ENCODE measurements around the gene IMPG2.

The IMPG2 gene

DNA sequence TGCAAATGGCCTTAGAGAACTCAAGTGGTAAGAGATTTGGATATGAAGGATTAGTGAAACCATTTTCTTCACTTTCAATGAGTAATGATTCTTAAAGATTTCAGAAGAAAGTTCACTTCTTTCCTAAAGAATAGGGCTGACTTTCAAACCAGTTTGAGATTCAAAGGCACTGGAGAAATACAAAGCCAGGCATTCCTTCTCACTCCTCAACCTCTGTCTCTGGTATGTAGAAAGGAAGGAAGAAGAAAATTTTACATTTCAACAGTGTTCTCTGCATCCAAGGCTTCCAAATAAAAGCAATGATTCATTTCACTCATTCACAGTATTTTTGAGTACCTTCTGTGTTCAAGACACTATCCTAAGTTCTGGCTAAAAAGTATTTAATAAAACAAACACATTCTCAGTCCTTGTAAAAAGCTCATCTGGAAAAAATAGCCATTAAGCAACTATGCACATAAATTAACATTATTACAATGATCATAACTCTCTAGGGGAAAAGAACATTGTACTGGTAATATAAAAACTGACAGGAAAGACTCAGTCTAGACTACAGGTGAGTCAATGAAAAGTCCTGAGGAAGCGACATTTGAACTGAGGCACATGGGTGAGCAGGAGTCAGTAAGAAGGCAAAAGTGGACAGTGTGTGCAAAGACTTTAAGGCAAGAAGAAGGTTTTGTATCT lies 79.5 kb downstream of the IMPG2 start:
- TF ChIP-seq, protein P1, sequence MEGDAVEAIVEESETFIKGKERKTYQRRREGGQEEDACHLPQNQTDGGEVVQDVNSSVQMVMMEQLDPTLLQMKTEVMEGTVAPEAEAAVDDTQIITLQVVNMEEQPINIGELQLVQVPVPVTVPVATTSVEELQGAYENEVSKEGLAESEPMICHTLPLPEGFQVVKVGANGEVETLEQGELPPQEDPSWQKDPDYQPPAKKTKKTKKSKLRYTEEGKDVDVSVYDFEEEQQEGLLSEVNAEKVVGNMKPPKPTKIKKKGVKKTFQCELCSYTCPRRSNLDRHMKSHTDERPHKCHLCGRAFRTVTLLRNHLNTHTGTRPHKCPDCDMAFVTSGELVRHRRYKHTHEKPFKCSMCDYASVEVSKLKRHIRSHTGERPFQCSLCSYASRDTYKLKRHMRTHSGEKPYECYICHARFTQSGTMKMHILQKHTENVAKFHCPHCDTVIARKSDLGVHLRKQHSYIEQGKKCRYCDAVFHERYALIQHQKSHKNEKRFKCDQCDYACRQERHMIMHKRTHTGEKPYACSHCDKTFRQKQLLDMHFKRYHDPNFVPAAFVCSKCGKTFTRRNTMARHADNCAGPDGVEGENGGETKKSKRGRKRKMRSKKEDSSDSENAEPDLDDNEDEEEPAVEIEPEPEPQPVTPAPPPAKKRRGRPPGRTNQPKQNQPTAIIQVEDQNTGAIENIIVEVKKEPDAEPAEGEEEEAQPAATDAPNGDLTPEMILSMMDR (IDR thresholded peaks at IDR 0.05; ENCODE audit: extremely low read depth, missing control alignments): no peak
- no peak for DNase-seq (ENCODE audit: low spot score)

DNA sequence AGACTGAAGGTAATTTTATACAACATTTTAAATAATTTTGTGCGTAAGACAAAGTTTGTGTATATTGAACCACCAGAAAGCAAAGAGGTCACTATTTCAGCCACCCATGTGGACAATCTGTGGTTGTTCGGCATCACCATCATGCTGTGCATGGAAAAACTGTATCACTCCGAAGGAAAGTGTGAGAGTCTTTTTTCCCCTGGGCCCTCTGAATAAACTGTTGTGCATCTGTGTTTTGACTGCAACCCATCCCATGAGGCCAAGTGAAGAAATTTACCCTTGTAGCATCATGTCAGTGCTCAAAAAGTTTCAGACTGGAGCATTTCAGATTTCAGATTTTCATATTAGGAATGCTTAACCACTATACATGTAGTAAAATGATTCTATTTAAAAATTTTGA lies 85.3 kb downstream of the IMPG2 start:
- no peak for DNase-seq (ENCODE audit: low spot score)
- TF ChIP-seq, protein P1 (IDR thresholded peaks at IDR 0.05; ENCODE audit: extremely low read depth, missing control alignments): no peak

DNA sequence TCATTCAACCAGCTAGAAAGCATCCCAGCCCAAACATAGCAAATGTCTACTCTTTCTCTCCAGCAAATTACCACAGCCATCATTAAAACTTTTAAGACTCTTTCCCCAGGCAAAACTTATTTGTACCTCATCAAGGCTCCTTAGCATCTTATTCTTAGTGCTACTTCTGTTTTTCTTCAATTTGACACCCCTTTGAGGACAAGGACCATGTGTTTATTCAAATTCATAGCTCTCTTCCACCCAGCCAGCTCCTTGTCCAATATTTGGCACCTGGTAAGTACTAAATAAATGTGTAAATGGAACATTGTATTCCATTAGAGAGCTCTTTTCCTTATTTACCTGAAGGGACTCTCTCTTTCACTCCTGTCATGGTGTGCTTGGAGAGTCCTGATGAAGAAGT lies 89.8 kb downstream of the IMPG2 start:
- DNase-seq (ENCODE audit: low spot score): no peak
- TF ChIP-seq, protein P1 (IDR thresholded peaks at IDR 0.05; ENCODE audit: extremely low read depth, missing control alignments): no peak

DNA sequence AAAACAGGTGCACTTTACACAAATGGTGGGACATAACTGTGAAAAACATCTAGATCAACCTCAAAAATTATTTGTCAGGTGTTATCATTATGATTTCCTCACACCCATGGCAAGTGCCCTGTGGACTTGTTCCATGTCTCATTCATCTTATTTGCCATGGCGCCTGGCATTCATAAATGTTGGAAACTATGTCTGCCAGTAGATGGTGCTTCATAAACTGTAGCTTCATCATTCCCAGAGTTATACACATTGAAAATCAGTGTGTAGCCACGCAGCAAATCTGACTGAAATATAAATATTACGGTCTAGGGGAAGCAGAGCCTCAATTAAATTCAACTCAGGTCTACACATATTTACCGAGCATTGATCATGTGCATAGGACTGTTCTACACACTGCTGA lies 90.7 kb downstream of the IMPG2 start:
- TF ChIP-seq, protein P1 (IDR thresholded peaks at IDR 0.05; ENCODE audit: extremely low read depth, missing control alignments): no peak
- no peak for DNase-seq (ENCODE audit: low spot score)

DNA sequence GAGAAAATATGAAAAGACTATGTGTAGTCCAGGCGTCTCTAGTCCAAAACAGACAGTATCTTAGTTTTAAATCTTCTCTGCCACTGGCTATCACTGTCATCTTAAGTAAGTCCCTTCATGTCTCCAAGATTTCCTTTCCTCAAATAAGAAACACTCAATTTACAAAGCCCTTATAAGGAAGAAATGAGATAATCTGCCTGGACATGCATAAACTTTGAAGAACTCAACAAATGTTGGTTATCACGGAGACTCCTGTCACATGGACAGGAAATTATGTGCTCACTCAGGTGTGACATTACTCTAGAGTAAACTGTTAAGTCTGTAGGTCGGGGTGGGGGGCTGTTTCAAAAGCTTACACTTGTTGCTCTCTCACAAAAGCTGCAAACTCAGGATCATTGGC lies 91.9 kb downstream of the IMPG2 start:
- TF ChIP-seq, protein P1 (IDR thresholded peaks at IDR 0.05; ENCODE audit: extremely low read depth, missing control alignments): no peak

DNA sequence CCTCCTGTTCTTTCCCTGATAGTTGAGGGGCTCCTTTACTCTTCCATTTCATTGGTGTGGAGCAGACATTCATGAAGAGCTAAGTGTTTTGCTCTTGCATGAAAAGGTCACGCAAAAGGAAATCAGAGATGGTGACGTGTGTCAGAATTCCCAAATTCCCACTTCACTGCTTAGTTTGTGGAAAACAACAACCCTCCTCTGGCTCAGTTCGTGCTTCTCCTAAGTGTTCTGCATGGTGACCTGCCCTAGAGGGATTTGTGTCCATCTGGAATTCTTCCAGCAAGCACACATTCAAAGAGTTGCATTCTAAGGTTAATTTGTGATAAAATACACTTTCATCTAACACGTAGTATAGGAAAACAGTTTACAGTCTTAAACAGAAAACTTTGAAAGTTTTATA lies 95.6 kb downstream of the IMPG2 start:
- TF ChIP-seq, protein P1 (IDR thresholded peaks at IDR 0.05; ENCODE audit: extremely low read depth, missing control alignments): no peak
- no peak for DNase-seq (ENCODE audit: low spot score)

More for the DNA sequence above, 91.9 kb downstream of the IMPG2 start:
- DNase-seq (ENCODE audit: low spot score): no peak

DNA sequence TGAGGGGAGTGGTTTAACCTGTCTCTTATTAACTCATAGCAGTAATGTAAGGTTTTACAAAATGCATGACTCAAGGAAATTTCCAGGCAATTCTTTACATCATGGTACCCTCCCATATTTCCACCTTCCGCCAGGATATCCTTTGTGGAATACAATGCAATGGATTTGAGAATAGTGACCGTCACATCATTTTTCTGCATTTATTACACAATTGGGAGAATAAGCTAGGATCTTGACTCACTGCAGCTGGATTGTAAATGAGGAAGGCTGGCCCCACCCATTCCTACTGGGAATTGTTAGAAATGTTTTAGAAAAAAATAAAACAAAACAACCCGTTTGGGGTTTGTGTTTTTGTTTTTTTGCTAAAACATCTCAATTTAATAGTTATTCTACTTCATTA lies 97.4 kb downstream of the IMPG2 start:
- TF ChIP-seq, protein P1 (IDR thresholded peaks at IDR 0.05; ENCODE audit: extremely low read depth, missing control alignments): no peak
- no peak for DNase-seq (ENCODE audit: low spot score)
